H1 (cell line): ENCODE results near the gene FOLR1. TPM values are rescaled to one million over a fixed set of nuclear protein-coding genes. Genes with fewer than 3 reads are reported as not detected.

Experiments used
- CTCF ChIA-PET: fragments of 300-600 bp; sonication (Branson Sonifier 250); formaldehyde crosslinking; loops from one replicate; lab custom pipeline; 2021; ENCODE audit not compliant: partially characterized antibody; lab: Charles Lee
- POLR2A ChIA-PET: fragments of 300-600 bp; sonication (Branson Sonifier 250); formaldehyde crosslinking; loops from one replicate; lab custom pipeline; 2021; ENCODE audit warnings: inconsistent platforms; ENCODE audit not compliant: partially characterized antibody; lab: Charles Lee
- DNase-seq, 2 experiments: peaks; one replicate each; pipeline versions ENCODE4 v3.0.0 to v3.0.0-alpha.2; 2010 to 2022; ENCODE audit warnings: low spot score in 2 of 2, low read depth in 1 of 2, mixed read lengths in 1 of 2
- FAIRE-seq: peaks from 2 replicates; lab custom pipeline; 2011; peaks lifted over from hg19 to GRCh38; lab: Jason Lieb, UNC
- H2AFZ ChIP-seq: 2 replicates; pipeline ENCODE4 v1.8.1; 2012; ENCODE audit warnings: low read length, inconsistent platforms
- H2AK5ac ChIP-seq: 2 replicates; pipeline ENCODE4 v1.6.1; 2013; ENCODE audit warnings: low read depth, low read length
- H2BK120ac ChIP-seq: replicated peaks from 2 replicates; pipeline ENCODE3; 2013; ENCODE audit warnings: low read depth, low read length, inconsistent platforms
- H2BK12ac ChIP-seq: 2 replicates; pipeline ENCODE4 v1.6.1; 2013; ENCODE audit warnings: low read depth, low read length
- H2BK15ac ChIP-seq: 2 replicates; pipeline ENCODE4 v1.6.1; 2013; ENCODE audit warnings: low read length
- H2BK20ac ChIP-seq: 2 replicates; pipeline ENCODE4 v1.6.1; 2013; ENCODE audit warnings: low read length
- H2BK5ac ChIP-seq: 2 replicates; pipeline ENCODE4 v1.6.1; 2013; ENCODE audit warnings: low read depth, low read length
- H3K14ac ChIP-seq: 2 replicates; pipeline ENCODE4 v1.6.1; 2013; ENCODE audit warnings: inconsistent platforms; ENCODE audit not compliant: insufficient read length
- H3K18ac ChIP-seq: 2 replicates; pipeline ENCODE4 v1.6.1; 2013; ENCODE audit warnings: low read length; ENCODE audit errors: extremely low read depth
- H3K23ac ChIP-seq: 2 replicates; pipeline ENCODE4 v1.6.1; 2013; ENCODE audit warnings: inconsistent platforms; ENCODE audit not compliant: insufficient read length
- H3K23me2 ChIP-seq: 2 replicates; pipeline ENCODE4 v1.6.1; 2013; ENCODE audit warnings: low read depth, low read length
- H3K27ac ChIP-seq: 2 replicates; pipeline ENCODE4 v1.6.1; 2011; ENCODE audit warnings: low read depth, low read length, inconsistent platforms
- H3K27me3 ChIP-seq, 4 experiments: replicated peaks in 1 of 4; 1 replicate in 1 of 4; 2 replicates in 3 of 4; pipeline versions ENCODE4 v1.6.1 to v1.8.1; 2011 to 2013; ENCODE audit warnings: low read length in 3 of 4, mild to moderate bottlenecking in 3 of 4, inconsistent platforms in 2 of 4, mixed read lengths in 2 of 4, moderate library complexity in 1 of 4; ENCODE audit not compliant: control insufficient read depth in 3 of 4, insufficient read depth in 3 of 4; ENCODE audit errors: extremely low read depth in 1 of 4
- H3K36me3 ChIP-seq, 4 experiments: 2 replicates each; pipeline versions ENCODE4 v1.6.1 to v1.8.1; 2011 to 2013; ENCODE audit warnings: mild to moderate bottlenecking in 4 of 4, low read length in 3 of 4, moderate library complexity in 2 of 4, control low read depth in 1 of 4, inconsistent platforms in 1 of 4; ENCODE audit not compliant: insufficient read depth in 4 of 4, control insufficient read depth in 2 of 4
- H3K4ac ChIP-seq: replicated peaks from 2 replicates; pipeline ENCODE3; 2013; ENCODE audit warnings: low read length, low read depth, mixed read lengths, inconsistent platforms; ENCODE audit not compliant: insufficient read length
- H3K4me1 ChIP-seq, 4 experiments: replicated peaks in 1 of 4; 1 replicate in 1 of 4; 2 replicates in 3 of 4; pipeline versions ENCODE4 v1.6.1 to v1.8.1; 2011 to 2013; ENCODE audit warnings: low read length in 3 of 4, inconsistent platforms in 2 of 4, mixed read lengths in 1 of 4; ENCODE audit not compliant: insufficient read depth in 4 of 4, control insufficient read depth in 3 of 4
- H3K4me2 ChIP-seq, 2 experiments: 2 replicates each; pipeline versions ENCODE4 v1.6.1 to v1.8.1; 2011 to 2013; ENCODE audit warnings: low read depth in 2 of 2, low read length in 2 of 2, control low read depth in 1 of 2, inconsistent platforms in 1 of 2, mild to moderate bottlenecking in 1 of 2; ENCODE audit not compliant: insufficient read depth in 1 of 2
- H3K4me3 ChIP-seq, 4 experiments: fragments of 200-600, 300-600 bp in 1 of 4; sonication (generic), shearing (Covaris generic), sonication (Bioruptor Twin) in 1 of 4; 2 replicates each; pipeline versions ENCODE4 v1.5.1 to v1.8.1; 2011 to 2016; ENCODE audit warnings: low read length in 4 of 4, low read depth in 3 of 4, control low read depth in 2 of 4, inconsistent platforms in 2 of 4, mild to moderate bottlenecking in 2 of 4, mixed read lengths in 1 of 4, moderate library complexity in 1 of 4; ENCODE audit not compliant: insufficient read depth in 2 of 4; ENCODE audit errors: extremely low read depth in 1 of 4
- H3K56ac ChIP-seq: replicated peaks from 2 replicates; pipeline ENCODE3; 2013; ENCODE audit warnings: low read depth, mild to moderate bottlenecking, mixed read lengths, low read length, inconsistent platforms; ENCODE audit not compliant: insufficient read length
- H3K79me1 ChIP-seq: 2 replicates; pipeline ENCODE4 v1.6.1; 2013; ENCODE audit warnings: low read depth, low read length, control low read depth
- H3K79me2 ChIP-seq, 2 experiments: 2 replicates each; pipeline versions ENCODE4 v1.6.1 to v1.8.1; 2012 to 2013; ENCODE audit warnings: low read length in 2 of 2, mild to moderate bottlenecking in 2 of 2, inconsistent platforms in 1 of 2; ENCODE audit not compliant: insufficient read depth in 2 of 2, control insufficient read depth in 1 of 2
- H3K9ac ChIP-seq, 4 experiments: replicated peaks in 1 of 4; 1 replicate in 1 of 4; 2 replicates in 3 of 4; pipeline versions ENCODE4 v1.6.1 to v1.8.1; 2011 to 2013; ENCODE audit warnings: low read depth in 3 of 4, low read length in 3 of 4, control low read depth in 2 of 4, mild to moderate bottlenecking in 2 of 4, moderate library complexity in 2 of 4, inconsistent platforms in 1 of 4; ENCODE audit errors: extremely low read depth in 1 of 4
- H3K9me3 ChIP-seq, 2 experiments: 2 replicates each; pipeline versions ENCODE4 v1.6.1 to v1.8.1; 2012 to 2013; ENCODE audit warnings: mild to moderate bottlenecking in 2 of 2, moderate library complexity in 2 of 2, control low read depth in 1 of 2, inconsistent platforms in 1 of 2, low read depth in 1 of 2, low read length in 1 of 2, mixed read lengths in 1 of 2; ENCODE audit not compliant: insufficient read depth in 2 of 2
- H4K20me1 ChIP-seq, 2 experiments: replicated peaks in 1 of 2; 2 replicates each; pipeline versions ENCODE3 to v1.8.1; 2011 to 2013; ENCODE audit warnings: inconsistent platforms in 2 of 2, low read length in 2 of 2, mild to moderate bottlenecking in 1 of 2; ENCODE audit not compliant: insufficient read depth in 2 of 2, control insufficient read depth in 1 of 2
- H4K5ac ChIP-seq: 2 replicates; pipeline ENCODE4 v1.6.1; 2013; ENCODE audit warnings: low read length, low read depth, mixed read lengths, inconsistent platforms; ENCODE audit not compliant: insufficient read length
- H4K8ac ChIP-seq: 2 replicates; pipeline ENCODE4 v1.8.0; 2013; ENCODE audit warnings: mild to moderate bottlenecking, moderate library complexity, low read length, inconsistent platforms; ENCODE audit not compliant: insufficient read depth; ENCODE audit errors: extremely low read depth
- H4K91ac ChIP-seq: replicated peaks from 2 replicates; pipeline ENCODE3; 2013; ENCODE audit warnings: low read length, mixed read lengths, inconsistent platforms; ENCODE audit not compliant: insufficient read length
- EZH2 ChIP-seq: fragments of 200-600 bp; sonication (generic); IDR thresholded peaks from 2 replicates; pipeline ENCODE4 v1.7.1; 2012; ENCODE audit warnings: low read depth, mild to moderate bottlenecking, moderate library complexity, low read length, inconsistent platforms; ENCODE audit not compliant: severe bottlenecking
- GABPA ChIP-seq: IDR thresholded peaks from 2 replicates; pipeline ENCODE4 v1.6.1; 2011; ENCODE audit warnings: mild to moderate bottlenecking, low read length, moderate library complexity, borderline replicate concordance; ENCODE audit not compliant: insufficient read depth
- SUZ12 ChIP-seq: fragments of 200-600 bp; sonication (generic); IDR thresholded peaks from 2 replicates; pipeline ENCODE4 v1.6.1; 2012; ENCODE audit warnings: mild to moderate bottlenecking, inconsistent platforms, low read length, moderate library complexity, mixed read lengths
- WGBS, 2 experiments: shearing (Covaris generic) in 1 of 2; methylation state at CpG; one replicate each; pipeline versions ENCODE4 v1.1.6 to v1.1.7; 2013 to 2015; ENCODE audit warnings: low lambda C conversion rate in 2 of 2, mixed read lengths in 2 of 2, inconsistent platforms in 1 of 2, low coverage in 1 of 2, missing lambda C conversion rate in 1 of 2; ENCODE audit not compliant: insufficient replicate concordance in 2 of 2, insufficient coverage in 1 of 2, insufficient read length in 1 of 2; ENCODE audit errors: extremely low coverage in 1 of 2, missing lambda C conversion rate in 1 of 2; 5-methylcytosine and 5-hydroxymethylcytosine counted together
- polyA plus RNA-seq, 7 experiments: library from polyadenylated mRNA; depleted of rRNA in 3 of 7; stranded (reverse) in 5 of 7; unstranded in 2 of 7; fragments of >200 nt in 5 of 7; fragments of 200-250 nt in 2 of 7; gene quantifications; 1 replicate in 5 of 7; 2 replicates in 1 of 7; 4 replicates in 1 of 7; pipeline versions ENCODE4 v1.2.1 to v1.2.3, GENCODE V29; 2011 to 2013; ENCODE audit warnings: missing spikeins in 2 of 7, mixed read lengths in 2 of 7
- total RNA-seq: library from RNA; stranded (reverse); fragmentation: NEBNext Ultra II Directional; extraction: Animal tissue kit (Norgen Biotek cat#: 25700); gene quantifications from 2 replicates; pipeline ENCODE4 v1.2.1, GENCODE V29; 2021

Gene FOLR1
- total and polyA plus RNA-seq, 2 of the 8 experiments (the other 6 are each of a cell fraction or from before 2014, with no cell fraction given), result 1.3 TPM; not detected in 1

- H4K5ac ChIP-seq, result no peak overlapping the region
- no peaks in the 10 kb centered on the region for H3K36me3 ChIP-seq
- POLR2A ChIA-PET, result interaction anchor here (1.0 to 2.8 kb wide), 7 partner anchors 10 to 133 kb away, joined by 3 to 15 read pairs (median 4); partner anchors contain the start of genes ANAPC15 and INPPL1
- H3K14ac ChIP-seq, result no peak overlapping the region
- CTCF ChIA-PET, result interaction anchor here (0.6 to 10.0 kb wide), 13 partner anchors 9 to 220 kb away, joined by 3 to 101 read pairs (median 5); partner anchors contain the start of gene CLPB
- H2BK5ac ChIP-seq, result no peak overlapping the region
- H4K8ac ChIP-seq, result no peak overlapping the region
- peaks cover 12% of the 10 kb centered on the region; the same call in 1 of the 2 replicates for H3K23me2 ChIP-seq
- peak overlapping the region; percentile 95 to 98 for H3K4me2 ChIP-seq
- no peak overlapping the region for H2BK15ac ChIP-seq
- H3K79me1 ChIP-seq, result no peaks in the 10 kb centered on the region
- peaks cover 62 to 84% (median 75%) of the 10 kb centered on the region in 4 experiments for H3K27me3 ChIP-seq
- H3K56ac ChIP-seq, result no peak overlapping the region
- H3K9me3 ChIP-seq, result no peaks in the 10 kb centered on the region; a peak in 1 of 4 replicates
- H3K79me2 ChIP-seq, result no peaks in the 10 kb centered on the region
- no peak overlapping the region for H3K9ac ChIP-seq
- FAIRE-seq, result no peak
- H3K4ac ChIP-seq, result no peak overlapping the region
- peaks cover 4 to 6% of the 10 kb centered on the region in 2 experiments for H4K20me1 ChIP-seq
- H2BK12ac ChIP-seq, result no peak overlapping the region
- no peak overlapping the region for H2BK120ac ChIP-seq
- peak in 1 of 2 experiments; percentile 52 for DNase-seq
- TF ChIP-seq EZH2 (peak; percentile 67), GABPA (no peak), SUZ12 (peak; percentile 88)
- H3K23ac ChIP-seq, result no peak overlapping the region
- H4K91ac ChIP-seq, result no peak overlapping the region
- peak overlapping the region; percentile 53 to 87 (median 58); a peak in 7 of 8 replicates for H3K4me3 ChIP-seq
- H2AK5ac ChIP-seq, result no peak overlapping the region
- H3K18ac ChIP-seq, result no peak overlapping the region
- no peak overlapping the region for H2BK20ac ChIP-seq
- 6% methylated on average over 19 of the region's 19 CpGs; no CpG with 5 or more reads in 1 of the 2 experiments for WGBS, 2 experiments
- no peak overlapping the region for H3K27ac ChIP-seq
- H2AFZ ChIP-seq, result 0 out of 2 replicates have a peak overlapping the region, but pooled peaks have one; percentile 88
- peaks cover 2 to 21% (median 10%) of the 10 kb centered on the region in 4 experiments for H3K4me1 ChIP-seq
These were observed 53.4 kb downstream of the FOLR1 start for GRCh38 chr11:72245263-72245816.
